SU-DHL-6 (cell line): ENCODE results near the gene HES7.

Experiments
- EZH2phosphoT487 ChIP-seq: fragments of 200-600 bp; sonication (generic), shearing (Covaris generic); conservative IDR thresholded peaks from 2 replicates; pipeline ENCODE4 v1.6.1; 2018; ENCODE audit warnings: mild to moderate bottlenecking, antibody characterized with exemption, low read length, moderate library complexity, mixed read lengths
- TF ChIP-seq, protein P1 (sequence below): fragments of 200-600 bp; sonication (generic); IDR thresholded peaks from one replicate; pipeline ENCODE4 v1.5.1; 2017; ENCODE audit warnings: antibody characterized with exemption, mild to moderate bottlenecking, low read length, moderate library complexity; ENCODE audit not compliant: insufficient read depth, poor library complexity, severe bottlenecking

DNA sequence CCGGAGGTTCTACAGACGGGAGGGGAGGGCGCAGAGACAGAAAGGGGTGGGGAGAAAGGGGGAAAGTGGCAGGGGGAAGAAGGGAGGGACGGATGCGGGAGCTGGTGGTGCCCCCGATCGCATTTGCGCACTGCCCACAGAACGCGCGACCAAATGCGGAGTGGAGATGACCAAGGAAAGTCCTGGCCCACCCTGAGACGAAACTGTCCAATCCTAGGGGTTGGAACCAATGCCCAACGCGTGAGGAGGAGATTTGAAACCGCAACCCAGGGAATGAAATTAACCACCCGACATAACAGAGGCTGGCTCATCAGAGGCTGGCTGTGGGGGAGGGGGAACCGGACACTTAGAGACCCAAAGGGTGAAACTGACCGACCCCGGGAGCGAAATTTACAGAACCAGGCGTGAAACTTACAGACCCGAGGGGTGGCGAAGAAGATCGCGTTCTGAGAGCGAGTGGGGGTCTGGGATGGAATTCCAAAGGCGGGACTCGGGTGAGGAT is 1.4 kb downstream of the HES7 start:
- TF ChIP-seq, protein P1, sequence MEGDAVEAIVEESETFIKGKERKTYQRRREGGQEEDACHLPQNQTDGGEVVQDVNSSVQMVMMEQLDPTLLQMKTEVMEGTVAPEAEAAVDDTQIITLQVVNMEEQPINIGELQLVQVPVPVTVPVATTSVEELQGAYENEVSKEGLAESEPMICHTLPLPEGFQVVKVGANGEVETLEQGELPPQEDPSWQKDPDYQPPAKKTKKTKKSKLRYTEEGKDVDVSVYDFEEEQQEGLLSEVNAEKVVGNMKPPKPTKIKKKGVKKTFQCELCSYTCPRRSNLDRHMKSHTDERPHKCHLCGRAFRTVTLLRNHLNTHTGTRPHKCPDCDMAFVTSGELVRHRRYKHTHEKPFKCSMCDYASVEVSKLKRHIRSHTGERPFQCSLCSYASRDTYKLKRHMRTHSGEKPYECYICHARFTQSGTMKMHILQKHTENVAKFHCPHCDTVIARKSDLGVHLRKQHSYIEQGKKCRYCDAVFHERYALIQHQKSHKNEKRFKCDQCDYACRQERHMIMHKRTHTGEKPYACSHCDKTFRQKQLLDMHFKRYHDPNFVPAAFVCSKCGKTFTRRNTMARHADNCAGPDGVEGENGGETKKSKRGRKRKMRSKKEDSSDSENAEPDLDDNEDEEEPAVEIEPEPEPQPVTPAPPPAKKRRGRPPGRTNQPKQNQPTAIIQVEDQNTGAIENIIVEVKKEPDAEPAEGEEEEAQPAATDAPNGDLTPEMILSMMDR = no peak
- no peak for TF ChIP-seq EZH2phosphoT487
